ENCODE results near the gene C6orf132. TPM values are rescaled to one million over a fixed set of nuclear protein-coding genes. Genes with fewer than 3 reads are reported as not detected.

The C6orf132 gene
- total and polyA plus RNA-seq, 2 donors from 2014 or later = 5.6 to 42.7 TPM

DNA sequence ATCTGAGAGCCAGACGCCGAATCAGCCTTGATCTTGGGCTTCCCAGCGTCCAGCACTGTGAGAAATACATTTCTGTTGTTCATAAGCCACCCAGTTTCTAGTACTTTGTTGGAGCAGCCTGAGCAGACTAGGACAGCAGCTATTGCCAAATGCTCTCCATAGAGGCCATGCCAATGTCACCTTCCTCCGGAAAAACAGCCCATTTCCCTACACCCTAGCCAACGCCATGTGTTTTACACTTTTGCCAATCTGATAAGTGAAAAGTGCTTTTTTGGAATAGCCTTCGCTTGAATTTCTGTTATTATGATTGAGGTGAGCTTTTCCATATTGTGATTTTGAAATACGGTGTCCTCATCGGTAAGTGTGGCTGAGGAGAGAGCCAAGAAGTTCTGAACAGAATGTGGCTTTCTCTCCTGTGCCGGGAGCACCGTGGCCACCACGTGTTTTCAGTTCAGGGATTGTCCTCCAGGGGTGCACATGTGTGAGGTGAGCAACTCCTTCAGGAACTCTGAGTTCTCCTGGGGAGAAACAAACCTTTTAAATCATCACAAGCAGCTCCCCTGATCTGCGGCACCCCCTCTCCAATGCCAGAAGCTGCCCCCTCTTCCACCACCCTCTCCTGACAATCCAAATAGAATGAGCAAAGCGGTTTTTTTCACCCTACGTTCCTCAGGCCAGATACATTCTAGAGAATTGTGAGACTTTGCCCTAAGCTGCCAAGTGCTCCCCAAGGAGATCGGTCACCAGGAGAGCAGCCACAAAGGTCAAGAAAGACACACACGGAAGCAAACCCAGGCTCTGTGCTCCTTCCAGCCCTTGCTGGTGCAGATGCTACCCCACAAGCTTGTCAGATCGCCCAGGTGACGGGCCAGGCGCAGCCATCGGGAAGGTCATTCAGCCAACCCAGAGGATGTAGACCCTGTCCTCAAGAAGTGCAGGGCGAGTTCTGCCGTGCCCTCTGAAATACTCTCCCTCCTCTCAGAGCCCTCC lies 56.1 kb downstream of the C6orf132 start:
- Histone ChIP-seq H3K36me3 (ENCODE audit: control insufficient read depth in 2 of 3, insufficient read depth in 3 of 3, low read length in 3 of 3) (peaks cover 0 to 4% (median 2%) of the 10 kb centered on the region in 3 donors), H3K27ac (ENCODE audit: low read depth in 2 of 2, low read length in 2 of 2) (no peak overlapping the region), H3K9me3 (ENCODE audit: control insufficient read depth in 2 of 3, insufficient read depth in 1 of 3, low read length in 3 of 3) (no peaks in the 10 kb centered on the region), H3K4me1 (ENCODE audit: control insufficient read depth in 2 of 3, insufficient read depth in 2 of 3, low read depth in 1 of 3, low read length in 3 of 3) (peaks cover 0 to 5% (median 0%) of the 10 kb centered on the region in 3 donors), H3K27me3 (ENCODE audit: control insufficient read depth, insufficient read depth, low read length) (no peaks in the 10 kb centered on the region), H3K4me3 (ENCODE audit: low read length in 3 of 3) (no peak overlapping the region), H3K9ac (ENCODE audit: low read length in 3 of 3) (no peak overlapping the region)
- no peak for DNase-seq
- intact Hi-C loops (cut with DNase I) = no loop called here
- no peak for FAIRE-seq
- TF ChIP-seq, protein P1, sequence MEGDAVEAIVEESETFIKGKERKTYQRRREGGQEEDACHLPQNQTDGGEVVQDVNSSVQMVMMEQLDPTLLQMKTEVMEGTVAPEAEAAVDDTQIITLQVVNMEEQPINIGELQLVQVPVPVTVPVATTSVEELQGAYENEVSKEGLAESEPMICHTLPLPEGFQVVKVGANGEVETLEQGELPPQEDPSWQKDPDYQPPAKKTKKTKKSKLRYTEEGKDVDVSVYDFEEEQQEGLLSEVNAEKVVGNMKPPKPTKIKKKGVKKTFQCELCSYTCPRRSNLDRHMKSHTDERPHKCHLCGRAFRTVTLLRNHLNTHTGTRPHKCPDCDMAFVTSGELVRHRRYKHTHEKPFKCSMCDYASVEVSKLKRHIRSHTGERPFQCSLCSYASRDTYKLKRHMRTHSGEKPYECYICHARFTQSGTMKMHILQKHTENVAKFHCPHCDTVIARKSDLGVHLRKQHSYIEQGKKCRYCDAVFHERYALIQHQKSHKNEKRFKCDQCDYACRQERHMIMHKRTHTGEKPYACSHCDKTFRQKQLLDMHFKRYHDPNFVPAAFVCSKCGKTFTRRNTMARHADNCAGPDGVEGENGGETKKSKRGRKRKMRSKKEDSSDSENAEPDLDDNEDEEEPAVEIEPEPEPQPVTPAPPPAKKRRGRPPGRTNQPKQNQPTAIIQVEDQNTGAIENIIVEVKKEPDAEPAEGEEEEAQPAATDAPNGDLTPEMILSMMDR (IDR thresholded peaks at IDR 0.05; ENCODE audit: borderline replicate concordance, extremely low read depth, insufficient read depth) = peak; percentile 39

DNA sequence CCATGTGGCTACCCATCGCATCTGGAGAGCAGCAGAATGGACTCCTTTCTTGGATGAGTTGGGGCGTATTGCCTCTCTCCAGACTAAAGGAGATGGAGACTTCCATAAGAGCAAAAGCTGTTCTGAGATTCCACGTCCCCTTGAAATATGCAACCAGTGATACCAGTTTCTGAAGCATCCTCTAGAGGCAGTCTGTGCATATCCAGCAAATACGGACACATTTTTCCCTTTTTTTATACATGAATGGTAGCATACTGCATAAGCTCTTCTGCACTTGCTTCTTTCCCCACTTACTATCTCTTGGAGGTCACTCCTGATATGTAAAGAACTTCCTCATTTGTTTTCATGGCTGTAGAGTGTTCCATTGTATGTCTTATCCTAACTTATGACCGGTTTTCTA lies 57.5 kb downstream of the C6orf132 start:
- Histone ChIP-seq H3K9ac (ENCODE audit: low read length in 3 of 3) (no peak overlapping the region), H3K36me3 (ENCODE audit: control insufficient read depth in 2 of 3, insufficient read depth in 3 of 3, low read length in 3 of 3) (peaks cover 0 to 7% (median 2%) of the 10 kb centered on the region in 3 donors), H3K9me3 (ENCODE audit: control insufficient read depth in 2 of 3, insufficient read depth in 1 of 3, low read length in 3 of 3) (no peaks in the 10 kb centered on the region), H3K27ac (ENCODE audit: low read depth in 2 of 2, low read length in 2 of 2) (no peak overlapping the region), H3K27me3 (ENCODE audit: control insufficient read depth, insufficient read depth, low read length) (no peaks in the 10 kb centered on the region), H3K4me3 (ENCODE audit: low read length in 3 of 3) (no peak overlapping the region), H3K4me1 (ENCODE audit: control insufficient read depth in 2 of 3, insufficient read depth in 2 of 3, low read depth in 1 of 3, low read length in 3 of 3) (peaks cover 0 to 5% (median 0%) of the 10 kb centered on the region in 3 donors)
- intact Hi-C loops (cut with DNase I) = no loop called here
- TF ChIP-seq, protein P1 (IDR thresholded peaks at IDR 0.05; ENCODE audit: borderline replicate concordance, extremely low read depth, insufficient read depth) = no peak
- FAIRE-seq (no peak), DNase-seq (no peak)

DNA sequence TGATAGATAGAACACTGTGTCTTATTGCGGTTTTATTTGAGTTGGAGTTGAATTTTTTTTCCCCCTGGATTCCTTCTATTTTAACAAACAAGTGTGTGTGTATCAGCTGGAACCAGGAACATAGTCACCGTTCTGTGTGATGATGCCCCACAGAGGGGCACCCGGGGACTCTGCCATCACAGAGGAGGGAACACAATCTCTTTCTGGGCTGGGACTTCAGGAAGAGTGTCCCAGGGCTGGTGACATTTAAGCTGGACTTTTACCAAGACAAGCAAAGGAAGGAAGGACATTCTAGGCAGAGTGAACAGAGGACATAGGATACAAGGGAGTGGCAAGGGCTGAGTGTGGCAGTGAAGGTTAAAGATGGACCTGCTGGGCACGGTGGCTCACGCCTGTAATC lies 58.9 kb downstream of the C6orf132 start:
- intact Hi-C loops (cut with DNase I) = no loop called here
- Histone ChIP-seq H3K9ac (ENCODE audit: low read length in 3 of 3) (no peak overlapping the region), H3K27me3 (ENCODE audit: control insufficient read depth, insufficient read depth, low read length) (no peaks in the 10 kb centered on the region), H3K9me3 (ENCODE audit: control insufficient read depth in 2 of 3, insufficient read depth in 1 of 3, low read length in 3 of 3) (no peaks in the 10 kb centered on the region), H3K27ac (ENCODE audit: low read depth in 2 of 2, low read length in 2 of 2) (no peak overlapping the region), H3K4me3 (ENCODE audit: low read length in 3 of 3) (no peak overlapping the region), H3K36me3 (ENCODE audit: control insufficient read depth in 2 of 3, insufficient read depth in 3 of 3, low read length in 3 of 3) (peaks cover 0 to 9% (median 2%) of the 10 kb centered on the region in 3 donors), H3K4me1 (ENCODE audit: control insufficient read depth in 2 of 3, insufficient read depth in 2 of 3, low read depth in 1 of 3, low read length in 3 of 3) (peaks cover 0 to 5% (median 0%) of the 10 kb centered on the region in 3 donors)
- FAIRE-seq (no peak), DNase-seq (no peak)
- TF ChIP-seq, protein P1 (IDR thresholded peaks at IDR 0.05; ENCODE audit: borderline replicate concordance, extremely low read depth, insufficient read depth) = no peak
